NT2/D1 (cell line): ENCODE data around the gene ABHD4.

ENCODE experiments used
- DNase-seq: peaks from one replicate; pipeline ENCODE4 v3.0.0-alpha.2; 2011; ENCODE audit warnings: low read depth, low spot score
- H3K27me3 ChIP-seq: 2 replicates; pipeline ENCODE4 v1.6.0; 2011; ENCODE audit warnings: mild to moderate bottlenecking; ENCODE audit not compliant: insufficient read length, insufficient read depth
- H3K36me3 ChIP-seq: 2 replicates; pipeline ENCODE4 v1.6.1; 2011; ENCODE audit warnings: mild to moderate bottlenecking, low read length, mixed read lengths; ENCODE audit not compliant: insufficient read depth, insufficient read length
- H3K4me1 ChIP-seq: 2 replicates; pipeline ENCODE4 v1.5.1; 2011; ENCODE audit not compliant: insufficient read depth, insufficient read length
- H3K4me3 ChIP-seq: 2 replicates; pipeline ENCODE4 v1.5.1; 2011; ENCODE audit warnings: low read depth; ENCODE audit not compliant: insufficient read length
- H3K9ac ChIP-seq: 2 replicates; pipeline ENCODE4 v1.6.0; 2011; ENCODE audit warnings: low read depth; ENCODE audit not compliant: insufficient read length
- H3K9me3 ChIP-seq: 2 replicates; pipeline ENCODE4 v1.5.1; 2011; ENCODE audit warnings: mild to moderate bottlenecking, low read length; ENCODE audit not compliant: insufficient read depth
- SUZ12 ChIP-seq: IDR thresholded peaks from 2 replicates; pipeline ENCODE4 v1.6.1; 2011; ENCODE audit not compliant: insufficient read length, insufficient read depth; ENCODE audit errors: extremely low read depth
- YY1 ChIP-seq: IDR thresholded peaks from 2 replicates; pipeline ENCODE4 v1.6.1; 2011; ENCODE audit not compliant: insufficient read length, insufficient read depth
- ZNF274 ChIP-seq: IDR thresholded peaks from 2 replicates; pipeline ENCODE4 v1.6.1; 2011; ENCODE audit warnings: mild to moderate bottlenecking, low read depth, low read length

Gene ABHD4

DNA sequence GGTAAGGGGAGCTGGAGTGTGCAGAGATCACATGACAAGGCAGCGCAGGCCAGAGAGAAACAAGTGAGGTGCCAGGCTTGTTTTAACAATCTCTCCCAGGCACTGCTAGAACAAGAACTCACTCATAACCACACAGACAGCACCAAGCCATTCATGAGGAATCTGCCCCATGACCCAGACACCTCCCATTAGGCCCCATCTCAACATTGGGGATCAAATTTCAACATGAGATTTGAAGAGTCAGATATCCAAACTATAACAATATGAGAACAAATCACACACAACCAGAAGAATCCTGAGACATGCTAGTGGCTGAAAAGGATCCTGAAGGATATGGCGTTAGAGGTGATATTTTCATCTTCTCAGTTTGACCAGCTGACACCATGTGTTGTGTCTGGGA is 24.2 kb downstream of the ABHD4 start:
- no peak for DNase-seq
- Histone ChIP-seq H3K4me1 (no peaks in the 10 kb centered on the region), H3K9ac (no peak overlapping the region), H3K36me3 (no peaks in the 10 kb centered on the region), H3K4me3 (no peak overlapping the region), H3K27me3 (no peaks in the 10 kb centered on the region), H3K9me3 (peaks cover 6% of the 10 kb centered on the region; the same call in 1 of the 2 replicates)
- TF ChIP-seq ZNF274 (no peak), YY1 (no peak), SUZ12 (no peak)

DNA sequence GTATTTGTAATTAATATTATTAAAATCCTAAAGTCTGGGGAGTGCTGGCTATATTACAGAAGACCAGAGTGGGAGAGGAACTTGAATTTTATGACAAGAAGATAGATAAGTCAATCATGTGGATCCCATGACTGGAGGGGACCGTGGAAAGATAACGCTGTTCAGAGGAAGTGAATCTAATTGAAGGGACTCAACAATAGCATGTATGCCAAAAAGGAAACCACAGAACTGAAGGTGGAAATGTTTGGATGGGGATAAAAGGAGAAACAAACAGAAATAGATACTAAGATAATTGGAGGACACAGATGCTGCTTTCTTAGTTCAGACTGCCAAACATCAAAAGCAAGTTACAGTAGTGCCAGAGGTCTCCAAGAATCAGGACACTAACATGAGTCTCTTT is 24.9 kb downstream of the ABHD4 start:
- H3K9me3 ChIP-seq, result peaks cover 6% of the 10 kb centered on the region; the same call in 1 of the 2 replicates
- H3K9ac ChIP-seq, result no peak overlapping the region
- DNase-seq, result no peak
- no peaks in the 10 kb centered on the region for H3K36me3 ChIP-seq
- no peak overlapping the region for H3K4me3 ChIP-seq
- no peaks in the 10 kb centered on the region for H3K27me3 ChIP-seq
- TF ChIP-seq ZNF274 (no peak), YY1 (no peak), SUZ12 (no peak)
- no peaks in the 10 kb centered on the region for H3K4me1 ChIP-seq

DNA sequence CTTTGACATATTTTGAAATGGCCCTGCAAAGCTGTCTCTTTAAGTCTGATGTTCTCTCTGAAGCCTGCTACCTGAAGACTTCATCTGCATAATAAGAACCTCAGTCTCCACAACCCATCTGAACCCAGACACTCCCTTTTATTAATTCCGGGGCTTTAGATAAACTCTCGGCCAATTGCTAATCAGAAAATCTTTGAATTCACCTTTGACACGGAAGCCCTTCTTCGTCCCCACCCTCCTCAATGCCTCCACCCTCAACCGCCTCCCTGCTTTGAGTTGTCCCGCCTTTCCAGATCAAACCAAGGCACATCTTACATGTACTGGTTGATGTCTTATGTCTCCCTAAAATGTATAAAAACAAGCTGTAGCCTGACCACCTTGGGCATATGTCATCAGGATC is 28.5 kb downstream of the ABHD4 start:
- DNase-seq, result no peak
- no peak overlapping the region for H3K9ac ChIP-seq
- H3K4me3 ChIP-seq, result no peak overlapping the region
- no peaks in the 10 kb centered on the region for H3K27me3 ChIP-seq
- TF ChIP-seq YY1 (no peak), SUZ12 (no peak), ZNF274 (no peak)
- no peaks in the 10 kb centered on the region for H3K4me1 ChIP-seq
- H3K36me3 ChIP-seq, result no peaks in the 10 kb centered on the region
- H3K9me3 ChIP-seq, result peaks cover 13% of the 10 kb centered on the region; the same call in 1 of the 2 replicates

DNA sequence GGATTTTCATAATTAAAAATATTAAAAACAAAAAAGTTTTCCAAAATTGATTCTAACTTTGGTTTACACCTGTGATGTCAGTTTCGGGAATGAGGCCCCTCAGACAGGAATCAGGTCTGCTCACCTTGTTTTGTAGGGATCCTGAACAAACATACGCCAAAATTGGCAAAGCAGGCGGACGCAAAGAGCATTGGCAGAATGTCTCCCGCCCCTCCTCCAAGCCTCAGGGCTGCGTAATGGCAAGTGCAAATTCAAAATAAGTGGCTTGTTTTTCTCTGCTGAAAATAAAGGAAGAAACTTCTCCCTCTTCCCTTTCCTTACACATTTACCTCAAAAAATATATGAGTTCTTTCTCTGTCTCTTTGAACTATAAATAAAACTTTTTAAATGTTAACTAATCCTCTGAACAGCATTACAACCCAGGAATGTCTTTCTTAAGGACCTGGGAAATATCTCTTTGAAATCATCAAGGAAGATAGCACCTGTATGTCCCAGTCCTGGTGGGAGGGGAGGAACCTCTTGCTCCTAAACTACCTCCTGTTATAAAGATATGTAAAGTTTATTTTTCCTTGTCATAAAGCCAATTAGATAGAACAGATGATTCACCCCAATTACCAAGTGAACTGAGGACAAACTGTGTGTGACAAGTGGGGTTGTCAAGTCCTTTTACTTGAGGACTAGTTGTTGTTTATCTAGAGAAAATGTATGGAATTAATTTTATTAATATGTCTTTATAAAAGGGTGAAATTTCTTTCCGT is 29.6 kb downstream of the ABHD4 start:
- no peak overlapping the region for H3K4me3 ChIP-seq
- no peak for DNase-seq
- no peaks in the 10 kb centered on the region for H3K36me3 ChIP-seq
- no peak overlapping the region for H3K9ac ChIP-seq
- no peaks in the 10 kb centered on the region for H3K27me3 ChIP-seq
- TF ChIP-seq SUZ12 (no peak), YY1 (no peak), ZNF274 (no peak)
- no peaks in the 10 kb centered on the region for H3K4me1 ChIP-seq
- H3K9me3 ChIP-seq, result peaks cover 12% of the 10 kb centered on the region; the same call in 1 of the 2 replicates

DNA sequence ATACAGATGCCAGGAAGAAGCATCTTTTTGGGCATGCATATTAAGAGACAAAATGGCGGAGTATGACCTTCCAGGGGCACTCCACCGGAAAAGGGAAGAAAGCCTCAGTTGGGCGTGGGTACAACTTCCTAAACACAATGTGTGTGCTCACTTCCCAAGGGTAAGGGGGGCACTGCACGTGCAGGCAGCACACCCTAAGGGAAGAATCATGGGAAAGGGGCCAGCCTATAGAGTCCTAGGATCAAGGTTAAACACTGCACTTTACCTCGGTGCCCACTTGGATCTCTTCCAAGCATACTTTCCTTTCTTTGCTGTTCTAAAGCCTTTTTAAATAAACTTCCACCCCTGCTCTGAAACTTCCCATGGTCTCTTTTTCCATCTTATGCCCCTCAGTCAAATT is 31.3 kb downstream of the ABHD4 start:
- Histone ChIP-seq H3K27me3 (no peaks in the 10 kb centered on the region), H3K36me3 (no peaks in the 10 kb centered on the region), H3K4me1 (no peaks in the 10 kb centered on the region), H3K9ac (no peak overlapping the region), H3K4me3 (no peak overlapping the region), H3K9me3 (peaks cover 12% of the 10 kb centered on the region; the same call in 1 of the 2 replicates)
- TF ChIP-seq SUZ12 (no peak), ZNF274 (no peak), YY1 (no peak)
- DNase-seq, result no peak

DNA sequence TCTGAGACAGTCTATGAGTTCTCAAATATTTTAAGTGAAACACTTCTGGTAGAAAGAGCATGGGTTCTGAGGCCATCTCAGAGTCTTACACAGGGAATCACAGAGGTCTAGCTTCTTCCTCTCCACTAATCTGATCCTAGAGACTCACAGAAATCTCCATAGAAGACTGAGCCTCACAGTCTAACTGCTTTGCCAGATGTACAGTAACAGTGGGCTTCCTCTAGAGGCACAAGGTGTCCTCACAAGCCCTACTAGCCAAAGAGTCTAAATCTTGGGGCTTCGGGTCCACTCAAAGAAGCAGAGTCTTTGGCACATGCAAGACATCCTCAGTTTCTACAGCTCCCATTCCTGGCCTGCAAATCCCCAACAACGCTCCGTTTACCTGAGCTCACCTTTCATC is 32.0 kb downstream of the ABHD4 start:
- Histone ChIP-seq H3K9ac (no peak overlapping the region), H3K4me3 (no peak overlapping the region), H3K4me1 (no peaks in the 10 kb centered on the region), H3K36me3 (no peaks in the 10 kb centered on the region), H3K27me3 (no peaks in the 10 kb centered on the region), H3K9me3 (peaks cover 12% of the 10 kb centered on the region; the same call in 1 of the 2 replicates)
- no peak for DNase-seq
- TF ChIP-seq YY1, result no peak

DNA sequence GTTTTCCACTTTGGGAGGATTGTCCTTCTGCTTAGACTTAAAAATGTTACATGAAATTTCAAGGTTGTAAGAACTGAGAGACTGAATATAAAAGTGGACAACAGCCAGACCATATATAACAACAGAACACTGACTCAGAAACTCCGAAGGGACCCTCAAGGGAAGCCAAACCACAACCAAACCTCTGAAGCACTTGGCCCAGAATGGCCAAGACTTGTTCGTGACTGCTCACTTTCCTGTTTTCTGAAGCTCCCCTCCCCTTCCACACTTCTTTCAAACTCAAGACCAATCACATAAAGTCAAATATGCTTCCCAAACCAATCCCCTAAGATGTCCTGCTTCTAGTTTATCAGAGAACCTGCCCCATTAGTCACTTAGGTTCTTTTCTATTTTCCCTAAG is 32.4 kb downstream of the ABHD4 start:
- Histone ChIP-seq H3K36me3 (no peaks in the 10 kb centered on the region), H3K9ac (no peak overlapping the region), H3K4me1 (no peaks in the 10 kb centered on the region), H3K9me3 (peaks cover 12% of the 10 kb centered on the region), H3K27me3 (no peaks in the 10 kb centered on the region), H3K4me3 (no peak overlapping the region)
- TF ChIP-seq YY1, result no peak
- no peak for TF ChIP-seq SUZ12
- TF ChIP-seq ZNF274, result no peak
- DNase-seq, result no peak
